WERI-Rb-1 (cell line): ENCODE data around the gene SPIN2A.
"Not testable (repeated sequence)": the region's sequence is repeated elsewhere in the genome, so short reads cannot be mapped to it uniquely, and the experiment has no call there.

Source experiments
- DNase-seq: peaks from one replicate; pipeline ENCODE4 v3.0.0-alpha.2; 2020
- H3K27ac ChIP-seq: fragments of 250-450 bp; sonication (Bioruptor Pico); 2 replicates; pipeline ENCODE4 v1.5.1; 2020; ENCODE audit warnings: mild to moderate bottlenecking, moderate library complexity
- H3K27me3 ChIP-seq: fragments of 250-450 bp; sonication (Bioruptor Pico); 2 replicates; pipeline ENCODE4 v1.5.1; 2021; ENCODE audit warnings: mild to moderate bottlenecking, low read depth, moderate library complexity; ENCODE audit not compliant: insufficient read depth, severe bottlenecking
- H3K36me3 ChIP-seq: fragments of 250-450 bp; sonication (Bioruptor Pico); 2 replicates; pipeline ENCODE4 v1.5.1; 2020; ENCODE audit warnings: mild to moderate bottlenecking, moderate library complexity
- H3K4me3 ChIP-seq: 2 replicates; pipeline ENCODE4 v1.5.1; 2011; ENCODE audit warnings: low read depth, mild to moderate bottlenecking, control low read depth, low read length
- H3K9me3 ChIP-seq: fragments of 250-450 bp; sonication (Bioruptor Pico); 2 replicates; pipeline ENCODE4 v1.5.1; 2021; ENCODE audit warnings: mild to moderate bottlenecking, moderate library complexity; ENCODE audit not compliant: severe bottlenecking
- TF ChIP-seq, protein P1 (sequence below): IDR thresholded peaks from 2 replicates; pipeline ENCODE4 v1.5.1; 2011; ENCODE audit warnings: low read depth, mild to moderate bottlenecking, control low read depth, inconsistent platforms, low read length

SPIN2A gene

DNA sequence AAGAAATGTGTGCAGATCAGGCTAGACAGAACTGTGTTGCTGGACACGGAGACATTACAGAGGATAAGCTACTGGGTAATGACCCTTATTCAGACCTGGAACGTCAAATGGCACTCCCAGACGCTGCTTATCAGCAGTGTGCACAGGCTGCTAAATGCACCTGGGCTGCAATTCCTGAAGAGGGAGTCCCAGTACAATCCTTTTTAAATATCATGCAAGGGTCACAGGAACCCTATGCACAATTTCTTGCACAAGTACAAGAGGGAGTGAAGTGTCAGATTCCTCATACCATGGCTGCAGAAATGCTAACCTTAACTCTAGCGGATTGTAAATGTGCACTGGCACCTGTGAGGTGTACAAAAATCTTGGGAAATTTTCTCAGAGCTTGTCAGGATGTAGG, 32.8 kb downstream of the SPIN2A start:
- H3K27me3 ChIP-seq = no peaks in the 10 kb centered on the region
- TF ChIP-seq, protein P1, sequence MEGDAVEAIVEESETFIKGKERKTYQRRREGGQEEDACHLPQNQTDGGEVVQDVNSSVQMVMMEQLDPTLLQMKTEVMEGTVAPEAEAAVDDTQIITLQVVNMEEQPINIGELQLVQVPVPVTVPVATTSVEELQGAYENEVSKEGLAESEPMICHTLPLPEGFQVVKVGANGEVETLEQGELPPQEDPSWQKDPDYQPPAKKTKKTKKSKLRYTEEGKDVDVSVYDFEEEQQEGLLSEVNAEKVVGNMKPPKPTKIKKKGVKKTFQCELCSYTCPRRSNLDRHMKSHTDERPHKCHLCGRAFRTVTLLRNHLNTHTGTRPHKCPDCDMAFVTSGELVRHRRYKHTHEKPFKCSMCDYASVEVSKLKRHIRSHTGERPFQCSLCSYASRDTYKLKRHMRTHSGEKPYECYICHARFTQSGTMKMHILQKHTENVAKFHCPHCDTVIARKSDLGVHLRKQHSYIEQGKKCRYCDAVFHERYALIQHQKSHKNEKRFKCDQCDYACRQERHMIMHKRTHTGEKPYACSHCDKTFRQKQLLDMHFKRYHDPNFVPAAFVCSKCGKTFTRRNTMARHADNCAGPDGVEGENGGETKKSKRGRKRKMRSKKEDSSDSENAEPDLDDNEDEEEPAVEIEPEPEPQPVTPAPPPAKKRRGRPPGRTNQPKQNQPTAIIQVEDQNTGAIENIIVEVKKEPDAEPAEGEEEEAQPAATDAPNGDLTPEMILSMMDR = no peak
- no peak overlapping the region for H3K27ac ChIP-seq
- no peak overlapping the region for H3K4me3 ChIP-seq
- H3K36me3 ChIP-seq = no peaks in the 10 kb centered on the region
- no peak for DNase-seq
- H3K9me3 ChIP-seq = no peaks in the 10 kb centered on the region

DNA sequence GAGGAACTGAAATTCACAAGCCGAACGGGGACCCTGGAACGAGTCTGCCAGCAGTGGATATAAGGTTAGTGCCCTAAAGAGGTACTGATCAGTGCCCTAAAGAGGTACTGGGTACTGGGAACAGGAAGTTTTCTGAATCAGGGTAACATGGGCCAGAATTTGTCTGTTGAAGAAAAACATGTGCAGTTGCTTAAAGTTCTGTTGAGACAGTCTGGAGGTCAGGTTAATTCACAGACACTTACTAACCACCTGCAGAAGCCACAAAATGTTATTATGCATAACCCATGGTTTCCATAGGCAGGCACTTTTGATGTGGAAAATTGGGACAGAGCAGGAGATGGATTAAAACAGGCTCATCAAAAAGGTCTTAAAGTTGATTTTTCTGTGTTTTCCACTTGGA, 33.7 kb downstream of the SPIN2A start:
- Histone ChIP-seq H3K27me3 (no peaks in the 10 kb centered on the region), H3K9me3 (no peaks in the 10 kb centered on the region), H3K4me3 (no peak overlapping the region), H3K36me3 (no peaks in the 10 kb centered on the region), H3K27ac (no peak overlapping the region)
- TF ChIP-seq, protein P1 = no peak
- no peak for DNase-seq

DNA sequence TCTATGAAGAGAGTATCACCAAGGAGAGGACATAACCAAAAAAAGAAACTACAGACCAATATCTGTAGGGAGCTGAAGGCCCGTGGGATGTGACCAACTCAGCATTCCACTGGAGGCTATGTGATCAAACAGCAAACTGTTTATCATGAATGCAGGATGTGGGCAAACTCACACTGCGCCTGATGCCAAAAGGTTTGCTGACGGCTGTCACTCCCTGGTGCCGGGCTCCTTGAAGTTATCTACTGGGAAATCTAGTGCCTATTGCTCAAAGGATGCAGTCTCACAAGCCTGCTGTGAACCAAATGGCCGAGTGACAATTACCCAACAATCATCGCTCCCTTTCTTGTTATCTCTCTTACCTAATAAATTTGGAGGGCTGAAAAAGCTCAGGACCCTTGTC, 34.3 kb downstream of the SPIN2A start:
- not testable (repeated sequence) for H3K36me3 ChIP-seq, H3K27ac ChIP-seq, H3K27me3 ChIP-seq, H3K9me3 ChIP-seq, DNase-seq, H3K4me3 ChIP-seq
